SW 1271 (cell line): ENCODE data around the gene OGA.

ENCODE experiments used
- DNase-seq, 2 experiments: peaks; one replicate each; lab custom pipeline; 2025; lab: John Stamatoyannopoulos, UW

The OGA gene

GRCh38 chr10:101818119-101818871 lies at the start of gene OGA:
Gene OGA, minus strand, starts transcription at chr10:101818444. Its CDS starts 422 bp downstream, at chr10:101818022.
- DNase-seq: peak; percentile 93 to 98

GRCh38 chr10:101867931-101868330 lies 49.7 kb upstream of the OGA start:
- no peak for DNase-seq

GRCh38 chr10:101859530-101859929 lies 41.3 kb upstream of the OGA start:
- DNase-seq: no peak

DNA sequence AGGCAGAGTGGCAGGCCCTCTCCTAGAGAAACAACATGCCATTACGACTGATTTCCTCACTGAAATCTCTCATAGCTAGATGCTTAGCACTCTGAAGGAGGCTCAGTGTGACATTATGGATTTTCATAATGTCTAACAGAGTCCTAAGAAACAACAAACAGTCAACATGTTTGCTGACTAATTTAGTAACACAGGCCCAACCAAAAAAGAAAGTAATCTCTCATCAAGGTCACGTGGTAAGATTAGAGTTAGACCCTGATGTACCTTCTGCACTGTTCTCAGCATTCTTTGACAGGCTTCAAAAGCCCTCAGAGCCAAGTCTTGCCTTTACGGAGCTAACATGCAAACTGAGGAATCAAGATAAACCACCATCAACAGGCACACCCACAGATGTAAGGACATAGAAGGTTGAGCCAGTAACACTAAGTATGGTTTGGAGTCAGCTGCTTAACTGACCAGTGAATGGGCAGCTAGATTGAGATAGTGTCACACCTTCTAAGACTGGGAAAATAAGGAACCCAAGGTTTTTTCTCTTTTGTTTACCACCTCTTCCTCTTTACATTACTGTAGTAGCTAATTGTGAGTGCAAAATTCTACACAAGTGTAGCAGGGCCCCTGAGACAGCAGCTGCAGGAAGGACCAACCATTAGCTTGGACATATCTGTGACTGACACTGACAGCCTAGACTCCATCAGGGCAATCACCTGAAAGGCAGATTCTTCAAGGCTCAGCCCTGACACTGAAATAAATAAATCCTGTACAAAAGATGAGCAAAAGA lies 40.7 kb upstream of the OGA start:
- DNase-seq: no peak

DNA sequence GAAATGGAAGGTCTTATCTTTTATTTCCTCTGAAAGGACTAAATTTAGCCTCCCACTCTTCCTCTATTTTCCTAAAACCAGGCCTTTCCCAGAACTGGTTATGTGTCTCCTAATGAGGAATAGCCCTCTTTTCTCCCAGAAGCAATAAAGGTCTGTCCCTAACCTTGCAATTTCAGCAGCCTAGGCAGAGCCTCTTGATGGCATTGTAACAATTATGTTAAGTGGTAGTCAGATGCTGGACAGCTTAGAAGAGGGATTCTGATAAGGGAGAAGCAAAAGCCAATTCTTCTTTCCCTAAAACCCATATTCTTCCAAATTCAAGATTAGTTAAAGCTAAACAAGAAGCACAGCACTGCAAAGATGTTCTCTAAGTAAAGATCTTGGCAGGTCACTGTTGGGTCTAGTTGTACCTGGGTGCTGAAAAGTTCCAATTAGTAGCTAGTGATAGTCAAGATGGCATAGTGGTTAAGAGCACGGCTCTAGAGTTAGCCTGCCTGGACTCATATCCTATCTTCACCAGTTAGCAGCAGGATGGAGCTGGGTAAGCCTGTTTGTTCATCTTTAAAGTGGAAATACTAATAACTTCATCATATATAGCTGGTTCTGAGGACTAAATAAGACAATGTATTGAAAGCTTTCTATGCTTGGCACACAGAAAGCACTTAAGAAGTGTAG lies 39.7 kb upstream of the OGA start:
- no peak for DNase-seq

GRCh38 chr10:101856626-101857025 lies 38.4 kb upstream of the OGA start:
- no peak for DNase-seq

GRCh38 chr10:101851411-101852116 lies 33.3 kb upstream of the OGA start:
- DNase-seq: no peak

DNA sequence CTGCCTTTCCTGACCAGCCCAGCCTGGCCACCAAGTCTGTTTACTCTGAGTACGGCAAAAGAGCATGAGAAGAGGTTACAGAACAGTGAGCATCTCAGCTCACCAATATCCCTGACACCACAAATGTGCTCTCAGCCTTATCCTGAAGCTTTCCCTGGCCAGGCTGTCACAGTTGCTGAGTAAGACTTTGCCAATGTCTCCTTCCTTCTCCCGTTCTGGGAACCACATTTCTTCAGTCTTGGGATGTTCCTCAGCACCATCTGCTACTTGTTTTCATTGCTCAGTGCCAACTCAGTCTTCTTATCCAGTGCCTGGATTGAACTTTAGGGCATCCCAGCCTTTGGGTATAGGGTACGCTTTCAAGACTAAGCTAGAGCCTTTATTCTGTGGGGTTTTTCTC lies 32.5 kb upstream of the OGA start:
- DNase-seq: no peak

DNA sequence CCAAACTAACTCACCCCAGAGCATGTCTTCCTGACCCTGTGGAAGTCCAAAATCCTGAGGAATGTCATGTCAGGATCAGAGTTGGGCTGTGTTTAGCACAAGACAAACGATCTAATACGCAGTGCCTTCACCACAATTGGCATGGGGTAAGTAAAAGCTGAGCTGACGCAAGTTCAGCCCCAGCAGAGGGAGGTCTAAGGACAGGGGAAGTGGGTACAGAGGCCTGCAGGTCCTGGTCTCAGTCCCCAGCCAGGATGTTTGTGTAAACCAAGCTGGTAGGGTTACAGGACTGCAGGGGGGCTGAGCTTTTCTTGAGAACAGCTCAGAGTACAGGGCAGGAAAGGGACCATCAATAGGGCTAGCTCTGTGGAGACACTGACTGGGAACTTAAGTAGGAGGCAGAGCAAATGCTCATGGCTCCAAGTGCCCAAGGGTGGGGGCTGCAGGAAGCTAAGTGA lies 30.7 kb upstream of the OGA start:
- DNase-seq: no peak

- DNase-seq: no peak
Observed at GRCh38 chr10:101848408-101848807, 30.2 kb upstream of the OGA start.

DNA sequence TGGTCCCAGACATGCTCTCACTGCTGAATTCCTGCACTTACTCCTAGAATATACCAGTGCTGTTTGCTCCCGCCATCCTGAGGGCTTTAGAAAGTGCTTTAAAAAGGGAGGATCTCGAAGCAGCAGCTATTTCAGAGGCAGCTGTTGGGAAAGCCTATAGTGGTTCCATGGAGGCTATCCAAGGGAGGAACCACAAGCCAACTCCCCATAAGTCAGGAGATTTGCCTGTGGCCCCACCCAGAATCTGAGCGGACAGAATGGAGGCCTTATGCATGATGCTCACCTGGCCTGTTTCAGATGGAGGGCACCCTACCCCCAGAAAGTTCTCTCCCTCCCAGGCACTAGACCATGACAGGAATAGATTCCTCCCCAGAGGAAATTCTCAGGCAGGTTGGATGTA lies 27.6 kb upstream of the OGA start:
- DNase-seq: no peak

DNA sequence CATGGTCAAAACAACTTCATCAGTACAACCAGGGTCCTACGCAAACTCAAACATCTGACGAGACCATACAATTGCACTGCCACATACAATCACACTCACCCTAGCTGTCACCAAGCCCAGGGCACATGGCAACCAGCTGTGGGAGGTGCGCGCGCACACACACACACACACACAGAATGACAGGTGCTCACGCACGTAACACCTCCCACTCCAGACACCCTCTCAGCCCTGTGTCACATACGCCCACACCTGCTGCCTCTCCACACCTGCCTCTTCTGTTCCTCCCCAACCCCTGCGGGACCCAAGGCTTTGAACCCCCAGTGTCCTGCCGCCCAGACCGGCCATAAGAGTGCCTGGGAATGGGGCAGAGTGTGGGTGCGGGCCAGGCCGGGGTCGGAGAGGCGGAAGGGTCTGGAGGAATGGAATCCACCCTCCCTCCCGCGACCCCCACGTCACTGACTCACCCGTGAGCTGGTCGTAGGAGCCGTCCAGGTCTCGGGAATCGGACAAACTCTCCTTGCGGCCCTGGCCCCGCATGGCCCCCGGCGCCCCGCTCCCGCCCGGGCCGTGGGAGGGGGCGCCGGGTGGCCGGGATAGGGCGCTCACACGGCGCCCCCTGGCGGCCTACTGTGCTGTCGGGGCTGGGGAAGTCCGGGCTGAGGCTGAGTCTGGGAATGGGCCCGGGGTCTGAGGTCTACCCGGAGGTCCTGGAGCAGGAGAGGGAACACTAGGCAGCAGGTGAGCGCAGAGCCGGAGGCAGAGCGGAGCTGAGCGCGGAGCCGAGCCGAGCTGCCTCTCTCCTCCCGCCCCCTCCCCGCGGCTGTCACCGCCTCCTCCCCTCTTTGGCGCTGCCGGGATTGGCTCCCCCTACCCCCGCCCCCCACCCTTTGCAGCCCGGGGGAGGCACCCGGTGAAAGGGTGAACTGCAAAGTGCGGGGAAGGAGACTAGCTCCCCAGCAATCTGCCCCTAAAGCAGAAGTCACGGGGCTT lies 25.1 kb upstream of the OGA start, which contains the start of gene KCNIP2:
TSS of gene KCNIP2 (minus strand) at position 769 of the 990 bp plus-strand sequence. CDS start at position 537, 232 bp downstream.
- no peak for DNase-seq

- no peak for DNase-seq
Observed at GRCh38 chr10:101841826-101842225, 23.6 kb upstream of the OGA start.

DNA sequence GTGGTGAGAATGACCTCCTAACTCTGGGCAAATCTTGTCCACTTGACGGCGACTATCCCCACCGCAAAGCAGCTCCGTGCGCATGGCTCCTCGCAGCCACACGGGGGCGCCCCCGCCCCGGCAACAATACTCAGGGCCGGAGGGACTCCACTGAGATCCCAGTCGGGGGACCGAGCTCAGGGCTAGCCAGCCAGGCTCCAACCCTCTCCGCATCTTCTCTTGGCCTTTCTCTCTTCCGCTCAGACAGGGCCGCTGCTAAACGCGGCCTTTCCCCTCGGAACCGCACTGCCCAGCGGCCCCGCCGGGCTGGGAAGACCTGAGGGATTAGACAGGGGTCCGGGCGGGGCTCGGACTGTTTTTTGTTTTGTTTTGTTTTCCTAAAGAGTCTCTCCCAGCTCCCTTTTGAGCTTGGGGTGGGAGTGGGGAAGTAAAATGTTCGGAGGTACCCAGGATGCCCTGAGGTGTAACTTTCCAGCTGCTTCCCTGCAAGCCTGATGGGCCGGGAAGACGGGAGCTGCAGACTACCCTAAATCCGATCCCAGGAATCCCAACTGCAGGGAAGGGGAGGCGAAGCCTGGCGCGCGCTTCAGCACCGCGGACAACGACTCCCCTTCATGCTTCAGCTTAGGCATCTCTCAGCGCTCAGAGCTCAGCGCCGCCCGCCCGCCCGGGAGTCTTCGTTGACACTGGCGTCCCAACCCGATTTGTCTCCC lies 22.7 kb upstream of the OGA start:
- peak in 1 of 2 experiments; percentile 59 for DNase-seq

GRCh38 chr10:101840102-101840684 lies 21.9 kb upstream of the OGA start:
- no peak for DNase-seq

DNA sequence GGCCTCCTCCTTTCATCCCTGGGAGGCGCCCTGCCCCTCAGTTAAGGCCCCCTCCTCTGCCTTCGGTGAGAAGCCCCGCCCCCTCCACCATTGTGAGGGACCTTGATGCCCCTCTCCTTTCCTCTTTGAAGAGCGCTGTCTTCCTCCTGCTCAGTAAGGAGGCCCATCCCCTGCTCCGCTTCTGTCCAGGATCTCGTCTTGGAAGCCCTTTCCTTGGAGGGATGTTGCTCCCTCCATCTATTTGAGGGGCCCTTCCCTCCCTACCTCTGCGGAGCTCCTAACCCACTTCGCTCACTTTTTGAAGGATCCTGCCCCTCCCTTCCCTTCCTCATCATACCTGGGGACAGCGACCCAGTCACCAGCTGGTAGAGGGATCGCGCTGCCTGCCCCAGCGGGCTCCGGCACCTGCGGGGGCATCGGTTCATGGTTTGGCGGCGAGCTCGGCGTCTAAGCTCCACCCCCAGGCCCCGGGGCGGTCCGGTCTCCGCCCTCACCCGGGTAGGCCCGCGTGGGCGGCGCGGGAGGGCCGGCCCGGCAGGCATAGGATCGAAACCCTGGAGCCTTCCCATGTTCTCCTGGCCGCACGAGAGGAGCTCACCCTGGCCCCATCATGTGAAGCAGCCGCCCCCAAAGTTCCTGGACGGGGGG lies 21.3 kb upstream of the OGA start:
- DNase-seq: no peak

DNA sequence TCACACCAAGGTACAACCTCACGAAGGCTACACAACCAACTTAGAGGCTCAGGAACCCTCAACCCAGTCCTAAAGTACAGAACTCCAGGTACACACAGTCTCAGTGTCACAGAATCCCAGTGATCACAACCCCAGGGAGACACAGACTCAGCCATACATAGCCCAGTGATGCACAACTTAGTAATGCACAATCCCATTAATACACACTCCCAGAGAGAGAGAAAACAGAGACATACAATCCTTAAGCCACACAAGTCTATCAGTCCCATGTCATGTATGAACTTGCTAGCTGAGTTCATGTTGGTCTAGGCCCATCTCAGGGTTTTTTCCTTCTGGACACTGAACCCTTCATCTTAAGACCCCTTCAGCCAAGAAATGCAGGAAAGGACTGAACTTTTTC lies 20.8 kb upstream of the OGA start:
- DNase-seq: no peak

DNA sequence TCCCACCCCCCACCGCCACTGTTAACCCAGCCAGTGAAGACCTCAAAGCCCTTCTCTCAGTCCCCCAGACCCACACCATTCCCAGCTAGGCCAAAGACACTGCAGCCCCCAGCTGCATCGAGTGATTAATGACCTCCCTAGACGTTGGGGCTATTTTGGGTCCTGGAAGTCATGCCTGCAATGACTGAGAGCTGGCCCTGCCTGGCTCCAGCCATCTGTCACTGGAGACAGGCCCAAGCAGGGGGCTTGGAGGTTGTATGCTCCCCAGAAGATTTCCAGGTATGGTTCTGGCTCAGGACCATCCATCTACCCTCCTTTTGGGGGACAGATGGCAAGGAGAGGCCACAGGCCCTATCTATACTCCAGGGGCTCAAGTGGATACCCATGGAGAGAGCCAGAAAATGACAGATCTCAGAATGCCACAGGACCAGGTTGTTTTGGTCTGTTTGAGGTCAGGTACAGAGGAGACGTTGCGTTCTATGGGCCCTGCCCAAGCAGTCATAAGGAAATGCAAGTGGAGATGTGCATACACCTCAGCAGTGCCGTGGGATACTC lies 20.2 kb upstream of the OGA start:
- DNase-seq: no peak

DNA sequence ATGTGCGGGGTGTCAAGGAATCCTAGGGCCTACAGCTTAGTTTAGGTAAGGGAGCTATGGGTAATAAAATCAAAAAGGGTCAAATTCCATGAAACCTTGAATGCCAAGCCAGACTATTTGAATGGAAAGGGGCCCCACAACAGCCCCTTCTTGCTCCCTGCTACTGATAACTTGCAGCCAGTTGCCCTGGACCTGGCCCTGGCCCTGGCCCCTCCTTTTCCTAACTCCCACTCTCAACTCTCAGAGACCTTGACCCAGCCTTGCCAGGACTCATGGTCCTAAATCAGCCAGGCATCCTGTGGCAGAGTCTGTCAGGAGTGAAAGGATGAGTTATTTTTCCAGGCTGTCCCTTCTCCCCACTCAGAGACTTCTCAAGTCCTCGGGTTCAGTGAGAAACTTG lies 19.5 kb upstream of the OGA start:
- DNase-seq: no peak
